Measurements from ENCODE around the gene NBPF4.
"Not testable (repeated sequence)": the region's sequence is repeated elsewhere in the genome, so short reads cannot be mapped to it uniquely, and the experiment has no call there.

- not testable (repeated sequence) for TF ChIP-seq ATF3 (CRISPR knock-in tag; conservative IDR thresholded peaks at IDR 0.05); CTCF (IDR thresholded peaks at IDR 0.05); NFE2L1 (CRISPR knock-in tag; IDR thresholded peaks at IDR 0.05); JUN (CRISPR knock-in tag; IDR thresholded peaks at IDR 0.05); NR1H2 (CRISPR knock-in tag; IDR thresholded peaks at IDR 0.05); ATF2 (CRISPR knock-in tag; IDR thresholded peaks at IDR 0.05; ENCODE audit: borderline replicate concordance, low read depth); MLX (CRISPR knock-in tag; IDR thresholded peaks at IDR 0.05); FOXP1 (CRISPR knock-in tag; IDR thresholded peaks at IDR 0.05; ENCODE audit: borderline replicate concordance)
Measured at GRCh38 chr1:108255426-108255825, 11.6 kb upstream of the NBPF4 start.
